ENCODE results near the gene GABPA.
"Not testable (repeated sequence)": the region's sequence is repeated elsewhere in the genome, so short reads cannot be mapped to it uniquely, and the experiment has no call there.

The GABPA gene

DNA sequence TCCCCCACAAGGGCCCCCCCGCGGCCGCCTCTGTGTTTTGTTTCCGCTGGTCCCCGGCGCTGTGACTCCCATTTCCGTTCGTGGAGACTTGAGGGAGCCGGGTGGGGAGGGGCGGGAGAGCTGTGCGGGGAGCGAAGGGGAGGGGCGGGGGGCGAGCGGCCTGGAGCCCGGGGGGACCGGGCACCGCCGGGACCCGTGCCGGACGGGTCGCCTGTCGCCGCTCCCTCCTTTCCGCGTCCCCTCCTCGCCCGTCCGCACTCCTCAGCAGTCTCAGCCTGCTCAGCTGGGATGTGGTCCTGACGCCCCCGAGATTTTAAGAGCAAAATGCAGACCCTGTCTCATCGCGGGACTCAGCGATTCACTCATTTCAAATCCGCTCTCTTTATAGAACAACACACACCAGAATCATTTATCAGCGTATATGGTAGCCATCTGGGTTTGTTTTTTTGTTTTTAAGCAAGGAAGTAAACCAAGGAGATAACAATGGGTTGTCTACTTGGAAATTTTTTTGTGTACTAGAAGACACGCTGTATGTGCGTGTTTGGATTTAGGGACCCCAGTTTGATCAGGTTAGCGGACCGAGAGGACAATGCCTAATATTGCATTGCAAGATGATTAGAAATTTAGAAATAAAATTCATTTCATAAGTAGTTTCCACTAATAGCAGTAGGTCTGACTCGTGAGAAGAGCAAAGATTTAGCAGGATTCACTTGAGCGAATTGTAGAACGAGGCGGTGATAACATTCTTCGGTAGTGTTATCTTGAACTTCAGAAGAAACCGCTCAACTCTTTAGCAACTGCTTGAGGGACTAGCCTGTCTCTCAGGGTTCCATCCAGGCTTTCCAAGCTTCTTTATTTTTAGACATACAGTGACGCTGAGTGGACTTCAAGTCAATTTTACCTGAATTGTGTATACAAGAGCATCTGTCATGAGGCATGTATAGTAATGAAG is 1.1 kb downstream of the GABPA start:
- peak; percentile 41 for DNase-seq (ENCODE audit: low read depth)

DNA sequence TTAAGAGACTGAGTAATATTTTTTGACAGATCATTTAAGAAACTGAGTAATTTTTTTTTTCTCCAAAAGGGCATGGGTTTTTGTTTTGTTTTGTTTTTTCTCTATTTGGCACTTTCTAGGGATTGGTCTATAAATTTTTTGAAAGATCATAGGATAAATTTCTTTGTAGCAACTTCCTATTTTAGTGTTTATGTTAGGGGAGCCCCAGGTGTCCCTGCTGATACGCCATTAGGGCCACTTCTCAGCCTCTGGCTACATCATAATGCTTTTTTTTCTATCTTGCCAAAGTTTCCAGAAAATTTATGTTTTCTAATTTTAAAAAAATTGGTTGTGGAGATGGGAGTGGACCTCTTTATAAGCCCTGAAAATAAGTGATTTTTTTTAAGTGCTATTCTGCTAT is 2.6 kb downstream of the GABPA start:
- no peak for DNase-seq (ENCODE audit: low read depth)
- no peak overlapping the region for H3K4me3 ChIP-seq (ENCODE audit: low read depth, low read length)

More for the DNA sequence above, 1.1 kb downstream of the GABPA start:
- peak overlapping the region; percentile 69 for H3K4me3 ChIP-seq (ENCODE audit: low read depth, low read length)

DNA sequence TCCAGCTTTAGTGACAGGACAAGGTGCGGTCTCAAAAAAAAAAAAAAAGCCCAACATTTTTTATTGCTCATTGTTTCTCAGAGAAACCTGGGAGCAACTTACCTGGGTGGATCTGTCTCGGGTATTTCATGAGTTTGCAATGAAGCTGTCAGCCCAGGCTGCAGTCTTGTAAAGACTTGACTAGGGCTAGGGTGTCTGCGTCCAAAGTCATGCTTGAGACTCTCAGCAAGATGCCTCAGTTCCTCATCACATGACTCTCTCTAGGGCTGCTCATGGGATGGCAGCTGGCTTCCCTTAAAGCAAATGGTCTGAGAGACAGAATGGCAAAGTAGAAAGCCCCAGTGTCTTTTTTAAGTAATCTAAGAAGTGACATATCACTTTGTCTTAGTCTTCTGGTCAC is 8.1 kb downstream of the GABPA start:
- H3K4me3 ChIP-seq (ENCODE audit: low read depth, low read length), result no peak overlapping the region
- no peak for DNase-seq (ENCODE audit: low read depth)

DNA sequence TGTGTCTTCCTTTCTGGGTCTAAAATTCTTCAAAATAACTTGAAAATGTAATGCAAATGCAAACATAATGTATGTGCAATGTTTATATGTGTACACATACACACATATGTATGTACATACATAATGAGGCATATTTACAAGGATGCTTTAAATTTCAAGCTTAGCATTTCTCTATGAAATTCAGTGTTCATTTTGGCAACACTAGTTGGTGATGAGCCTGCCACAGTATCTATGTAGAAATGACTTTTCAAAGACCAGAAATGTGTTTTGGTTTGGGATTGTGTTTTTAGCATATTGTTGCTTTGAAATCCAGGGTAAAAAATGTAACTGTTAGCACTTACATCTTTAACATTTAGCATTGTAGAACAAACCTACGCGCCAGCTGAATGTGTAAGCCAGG is 10.1 kb downstream of the GABPA start:
- no peak overlapping the region for H3K4me3 ChIP-seq (ENCODE audit: low read depth, low read length)
- DNase-seq (ENCODE audit: low read depth), result no peak

DNA sequence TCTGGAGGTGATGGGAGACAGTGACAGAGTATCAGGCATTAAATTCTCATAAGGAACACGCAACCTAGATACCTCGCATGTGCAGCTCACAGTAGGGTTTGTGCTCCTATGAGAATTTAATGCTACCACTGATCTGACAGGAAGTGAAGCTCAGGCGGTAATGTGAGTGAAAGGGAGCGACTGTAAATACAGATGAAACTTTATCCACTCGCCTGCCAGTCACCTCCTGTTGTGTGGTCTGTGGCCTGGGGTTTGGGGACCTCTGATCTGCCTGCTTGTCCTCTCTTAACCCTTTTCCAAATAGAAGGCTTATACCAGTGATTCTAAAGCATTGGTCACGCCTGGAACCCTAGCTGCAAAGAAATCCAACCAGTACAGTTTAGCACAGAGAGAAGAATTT is 15.3 kb downstream of the GABPA start:
- no peak overlapping the region for H3K4me3 ChIP-seq (ENCODE audit: low read depth, low read length)
- DNase-seq (ENCODE audit: low read depth), result no peak

DNA sequence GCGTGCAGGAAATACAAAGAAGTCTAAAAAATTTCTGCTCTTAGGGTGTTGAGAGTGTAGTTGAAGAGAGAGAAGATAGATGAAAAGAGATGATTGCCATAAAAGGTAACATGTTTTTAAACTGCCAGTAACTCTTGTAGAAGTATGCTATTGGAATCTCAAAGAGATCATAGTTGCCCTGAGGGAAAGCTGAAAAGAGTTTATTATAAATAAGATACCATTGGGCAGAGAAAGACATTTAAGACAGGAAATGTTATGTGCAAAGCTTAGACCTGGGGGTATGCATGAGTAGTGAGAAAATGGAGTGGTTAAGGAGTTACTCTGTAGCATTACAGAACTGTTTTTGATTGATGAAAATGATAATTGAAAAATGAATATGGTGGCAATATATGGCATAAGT is 17.6 kb downstream of the GABPA start:
- DNase-seq (ENCODE audit: low read depth), result no peak
- H3K4me3 ChIP-seq (ENCODE audit: low read depth, low read length), result no peak overlapping the region

DNA sequence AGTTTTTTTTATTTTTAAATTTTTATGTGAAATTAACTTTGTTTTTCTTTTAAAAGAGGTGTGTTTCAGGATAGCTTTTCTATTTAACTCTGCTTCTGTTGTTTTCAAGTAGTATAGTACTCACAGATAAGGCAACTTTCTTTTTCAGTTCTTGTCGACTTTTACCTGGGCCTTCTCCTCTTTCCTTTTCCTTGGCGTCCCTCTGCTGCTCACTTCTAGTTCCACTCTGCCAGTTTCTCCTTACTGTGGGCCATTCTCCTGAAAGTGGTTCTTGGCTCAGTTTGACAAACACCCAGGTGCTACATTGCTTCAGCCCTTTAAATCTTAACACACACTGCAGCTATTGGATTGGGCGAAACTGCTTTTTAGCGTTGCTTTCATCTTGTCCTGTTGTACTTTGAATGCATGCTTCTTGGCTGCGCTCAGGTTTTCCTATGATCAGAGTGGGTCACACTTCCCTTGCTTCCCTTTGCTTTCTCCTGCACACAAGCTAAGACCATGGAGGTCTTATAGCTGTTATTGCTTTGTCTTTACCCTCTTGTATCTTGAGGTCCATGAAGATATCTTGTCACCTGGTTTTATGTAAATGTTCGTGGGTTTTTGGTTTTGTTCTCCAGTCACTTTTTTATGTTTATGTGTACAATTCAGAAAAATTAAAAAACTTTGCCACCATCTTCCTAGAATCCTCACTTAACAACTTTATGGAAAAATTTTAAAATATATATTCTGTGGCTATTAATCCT is 21.6 kb downstream of the GABPA start:
- H3K4me3 ChIP-seq (ENCODE audit: low read depth, low read length), result no peak overlapping the region
- no peak for DNase-seq (ENCODE audit: low read depth)

DNA sequence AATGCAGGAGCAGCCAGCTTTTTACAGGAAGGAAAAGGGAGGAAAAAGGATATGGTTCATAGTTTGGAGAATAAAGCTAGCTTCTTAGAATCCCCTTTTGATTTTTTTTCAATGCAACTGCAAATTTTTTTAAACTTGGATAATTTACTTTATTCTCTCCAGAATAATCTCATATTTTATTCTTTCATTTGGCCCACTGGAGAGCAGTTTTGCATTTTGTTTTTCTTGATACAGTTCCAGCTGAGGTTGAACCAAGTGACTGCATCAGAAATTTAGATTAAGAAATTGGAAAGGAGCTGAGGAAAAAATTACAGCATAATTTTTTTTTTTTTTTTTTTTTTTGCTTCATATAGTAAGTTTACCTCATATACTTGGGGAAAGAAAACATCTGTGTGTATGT is 22.8 kb downstream of the GABPA start:
- no peak overlapping the region for H3K4me3 ChIP-seq (ENCODE audit: low read depth, low read length)
- DNase-seq (ENCODE audit: low read depth), result no peak

DNA sequence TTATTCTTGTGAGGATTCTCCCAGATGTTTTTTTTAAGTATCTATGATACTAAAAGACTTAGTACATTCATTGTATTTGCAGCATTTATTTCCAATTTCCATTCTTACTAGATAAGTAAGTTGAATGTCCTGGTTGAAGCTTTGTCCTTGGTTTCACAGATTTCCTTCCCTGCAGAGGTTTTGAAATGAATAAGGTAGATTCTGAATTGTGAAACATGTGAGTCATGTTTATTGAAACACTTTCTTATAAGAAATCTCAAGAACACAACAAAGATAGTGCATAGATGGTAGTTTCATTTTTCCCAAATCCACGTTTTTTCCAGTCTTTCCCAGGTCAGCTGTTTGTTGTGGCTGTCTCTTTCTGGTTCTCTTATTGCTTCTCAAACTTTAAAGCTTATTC is 24.8 kb downstream of the GABPA start:
- no peak overlapping the region for H3K4me3 ChIP-seq (ENCODE audit: low read depth, low read length)
- DNase-seq (ENCODE audit: low read depth), result no peak

DNA sequence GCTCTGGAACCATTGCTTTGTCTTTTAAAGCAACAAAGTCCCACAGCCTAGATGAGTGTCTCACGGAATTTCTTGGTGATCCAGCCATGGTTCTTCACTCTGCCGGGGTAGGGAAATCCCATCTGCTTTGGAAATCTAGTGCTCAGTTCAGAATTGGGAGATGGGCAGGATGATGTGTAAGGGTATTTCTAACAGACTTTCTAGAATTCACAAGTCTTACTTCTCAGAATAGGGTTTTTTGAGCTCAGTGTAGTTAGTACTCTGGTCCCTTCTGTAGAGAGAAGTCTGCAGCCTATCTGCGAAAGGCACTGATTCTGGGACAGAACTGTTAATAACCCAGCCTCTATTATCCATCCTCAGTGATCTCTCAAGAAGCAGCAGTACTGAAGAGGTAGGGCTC is 25.3 kb downstream of the GABPA start:
- no peak for DNase-seq (ENCODE audit: low read depth)
- no peak overlapping the region for H3K4me3 ChIP-seq (ENCODE audit: low read depth, low read length)

DNA sequence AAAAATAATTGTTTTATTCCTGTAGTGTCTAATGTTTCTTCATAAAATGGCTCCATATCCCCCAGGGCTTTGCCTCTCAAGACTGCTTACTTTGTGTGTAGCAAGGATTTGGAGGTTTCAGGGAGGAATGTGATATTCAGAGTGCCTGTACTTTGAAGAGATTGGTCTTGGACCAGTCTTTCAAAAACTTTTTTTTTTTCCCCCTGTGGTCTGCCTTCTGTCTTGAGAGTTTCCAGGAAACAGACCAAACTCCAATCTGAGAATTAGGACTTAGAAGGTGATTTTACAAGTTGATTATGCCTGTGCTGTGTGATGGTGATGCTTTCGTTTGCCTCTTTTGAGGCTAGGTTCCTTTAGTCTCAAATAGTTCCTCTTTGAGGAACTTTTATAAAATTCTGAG is 25.9 kb downstream of the GABPA start:
- H3K4me3 ChIP-seq (ENCODE audit: low read depth, low read length), result no peak overlapping the region
- DNase-seq (ENCODE audit: low read depth), result no peak

DNA sequence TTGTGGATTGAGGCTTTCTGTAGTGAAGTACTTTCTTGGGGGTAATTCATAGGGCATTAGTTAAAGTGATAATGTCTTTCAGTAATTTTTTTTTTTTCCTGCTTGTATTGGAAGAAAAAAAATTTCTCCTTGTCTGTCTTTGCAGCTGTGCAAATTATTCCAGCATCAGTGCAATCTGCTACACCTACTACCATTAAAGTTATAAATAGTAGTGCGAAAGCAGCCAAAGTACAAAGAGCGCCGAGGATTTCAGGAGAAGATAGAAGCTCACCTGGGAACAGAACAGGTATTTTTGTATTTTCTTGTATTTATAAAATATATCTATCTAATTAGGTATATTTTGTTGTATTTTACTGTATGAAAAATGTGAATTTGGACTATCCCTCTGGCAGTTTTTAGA is 29.3 kb downstream of the GABPA start:
- DNase-seq (ENCODE audit: low read depth), result no peak
- H3K4me3 ChIP-seq (ENCODE audit: low read depth, low read length), result no peak overlapping the region

DNA sequence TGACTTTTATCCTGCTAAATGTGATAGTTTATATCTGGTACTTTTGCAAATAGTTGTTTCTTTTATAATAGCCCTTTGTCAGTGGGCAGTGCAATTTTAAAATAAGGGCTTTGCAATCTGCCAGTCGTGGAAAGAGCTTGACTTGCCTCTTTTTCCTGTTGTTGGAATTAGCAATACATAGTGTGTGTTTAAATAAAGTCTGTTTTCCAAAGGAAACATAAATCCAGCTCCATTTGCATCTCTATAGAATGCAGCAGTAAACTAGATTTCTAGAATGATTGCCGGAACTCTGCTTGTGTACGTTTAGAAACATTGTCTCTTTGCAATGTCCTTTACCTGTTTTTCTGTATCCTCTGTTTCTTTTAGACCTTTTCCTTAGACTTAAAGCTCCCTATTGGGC is 33.1 kb downstream of the GABPA start:
- no peak overlapping the region for H3K4me3 ChIP-seq (ENCODE audit: low read depth, low read length)
- no peak for DNase-seq (ENCODE audit: low read depth)

DNA sequence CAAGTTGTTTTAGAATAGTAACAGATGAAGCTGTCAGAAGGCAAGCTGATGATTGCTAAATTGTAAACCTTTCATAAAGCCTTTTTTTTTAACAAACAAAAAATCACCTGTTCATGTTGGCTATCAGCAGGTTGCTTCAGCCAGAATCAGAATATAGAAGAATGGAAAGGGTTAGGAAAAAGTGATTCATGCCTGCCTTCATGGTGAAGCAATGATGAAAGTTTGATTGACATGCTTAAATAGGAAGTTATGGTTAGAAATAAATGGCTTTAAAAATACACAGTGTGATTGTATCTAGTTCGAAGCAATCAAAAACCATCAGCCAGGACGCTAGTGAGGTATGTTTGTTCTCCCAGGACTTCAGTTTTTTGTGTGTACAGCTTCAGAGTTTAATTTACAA is 37.9 kb downstream of the GABPA start:
- H3K4me3 ChIP-seq (ENCODE audit: low read depth, low read length), result no peak overlapping the region
- DNase-seq (ENCODE audit: low read depth), result no peak

DNA sequence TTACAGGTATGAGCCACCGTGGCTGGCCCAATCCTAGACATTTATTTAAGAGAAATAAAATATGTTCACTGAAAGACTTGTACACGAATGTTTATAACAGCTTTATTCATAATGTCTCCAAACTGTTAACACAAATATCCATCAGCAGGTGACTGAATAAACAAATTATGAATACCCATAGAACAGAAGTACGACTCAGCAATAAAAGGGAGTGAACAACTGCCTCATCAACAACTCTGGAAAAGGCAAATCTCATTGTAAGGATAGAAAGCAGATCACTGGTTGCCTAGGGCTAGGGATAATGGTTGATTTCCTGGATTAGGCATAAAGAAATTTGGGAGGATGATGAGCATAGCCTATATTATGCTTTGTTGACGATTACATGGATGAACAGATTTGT is 41.7 kb downstream of the GABPA start:
- no peak overlapping the region for H3K4me3 ChIP-seq (ENCODE audit: low read depth, low read length)
- no peak for DNase-seq (ENCODE audit: low read depth)

DNA sequence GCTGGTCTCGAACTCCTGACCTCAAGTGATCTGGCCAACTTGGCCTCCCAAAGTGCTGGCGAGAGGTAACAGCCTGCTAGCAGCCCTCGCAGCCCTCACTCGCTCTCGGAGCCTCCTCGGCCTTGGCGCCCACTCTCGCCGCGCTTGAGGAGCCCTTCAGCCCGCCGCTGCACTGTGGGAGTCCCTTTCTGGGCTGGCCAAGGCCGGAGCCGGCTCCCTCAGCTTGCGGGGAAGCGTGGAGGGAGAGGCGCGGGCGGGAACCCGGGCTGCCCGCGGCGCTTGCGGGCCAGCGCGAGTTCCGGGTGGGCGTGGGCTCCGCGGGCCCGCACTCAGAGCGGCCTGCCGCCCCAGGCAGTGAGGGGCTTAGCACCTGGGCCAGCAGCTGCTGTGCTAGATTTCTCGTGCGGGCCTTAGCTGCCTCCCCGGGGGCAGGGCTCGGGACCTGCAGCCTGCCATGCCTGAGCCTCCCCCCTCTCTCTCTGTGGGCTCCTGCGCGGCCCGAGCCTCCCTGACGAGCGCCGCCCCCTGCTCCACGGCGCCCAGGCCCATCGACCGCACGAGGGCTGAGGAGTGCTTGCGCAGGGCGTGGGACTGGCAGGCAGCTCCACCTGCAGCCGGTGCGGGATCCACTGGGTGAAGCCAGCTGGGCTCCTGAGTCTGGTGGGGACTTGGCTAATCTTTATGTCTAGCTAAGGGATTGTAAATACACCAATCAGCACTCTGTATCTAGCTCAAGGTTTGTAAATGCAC is 43.5 kb downstream of the GABPA start:
- not testable (repeated sequence) for DNase-seq (ENCODE audit: low read depth); H3K4me3 ChIP-seq (ENCODE audit: low read depth, low read length)

DNA sequence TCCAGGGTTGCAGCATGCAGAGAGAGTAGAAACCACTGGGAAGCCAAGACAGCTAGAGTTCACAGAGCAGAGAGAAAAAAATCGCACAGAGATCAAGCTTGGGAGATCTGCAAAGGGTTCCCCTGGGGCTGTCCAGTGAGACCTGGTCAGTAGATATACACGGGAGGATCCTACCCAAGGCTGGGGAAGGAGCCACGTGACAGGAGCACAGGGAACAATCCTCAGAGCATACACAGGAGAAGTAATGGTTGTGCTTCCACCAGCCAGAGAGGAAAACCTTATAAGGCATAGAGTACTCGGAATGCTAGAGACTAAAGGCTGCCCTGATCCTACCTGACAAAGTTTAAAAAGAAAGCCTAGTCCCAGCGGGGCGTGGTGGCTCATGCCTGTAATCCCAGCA is 53.9 kb downstream of the GABPA start:
- no peak overlapping the region for H3K4me3 ChIP-seq (ENCODE audit: low read depth, low read length)
- no peak for DNase-seq (ENCODE audit: low read depth)

DNA sequence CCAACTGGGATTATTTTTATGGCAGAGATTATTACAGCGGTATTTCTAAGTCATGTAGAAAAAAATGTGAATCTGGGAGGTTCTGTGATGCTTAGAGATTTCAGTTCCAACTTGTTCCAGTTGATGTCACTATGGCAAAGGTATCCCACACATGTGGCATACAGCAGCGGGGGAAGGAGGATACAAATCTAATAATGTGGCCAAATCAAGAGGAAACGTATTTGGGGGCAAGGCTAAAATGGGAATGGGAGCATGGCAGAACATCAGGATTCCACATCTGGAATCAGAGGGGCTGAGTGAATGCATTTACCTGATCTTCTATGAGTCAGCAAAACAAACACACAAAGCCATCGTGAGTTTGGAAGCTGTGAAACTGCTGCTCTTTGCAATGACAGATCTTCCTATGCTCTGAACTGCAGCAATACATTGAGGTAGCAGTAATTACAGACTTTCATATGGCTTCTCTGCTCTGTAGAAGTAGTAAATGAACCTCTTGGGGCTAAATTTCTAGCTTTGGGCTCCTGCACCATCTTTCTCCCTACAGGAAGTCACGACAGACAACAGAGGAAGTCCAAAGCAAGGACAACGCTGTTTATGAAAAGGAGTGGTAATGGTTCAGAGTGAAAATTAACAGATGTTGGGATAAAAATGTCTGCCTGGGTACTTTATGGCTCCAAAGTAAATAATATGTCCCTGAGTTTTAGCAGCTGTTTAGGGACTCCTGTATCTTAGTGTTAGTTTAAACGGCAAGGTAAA is 55.5 kb downstream of the GABPA start:
- DNase-seq (ENCODE audit: low read depth), result peak; percentile 7
- H3K4me3 ChIP-seq (ENCODE audit: low read depth, low read length), result peak overlapping the region; percentile 25

DNA sequence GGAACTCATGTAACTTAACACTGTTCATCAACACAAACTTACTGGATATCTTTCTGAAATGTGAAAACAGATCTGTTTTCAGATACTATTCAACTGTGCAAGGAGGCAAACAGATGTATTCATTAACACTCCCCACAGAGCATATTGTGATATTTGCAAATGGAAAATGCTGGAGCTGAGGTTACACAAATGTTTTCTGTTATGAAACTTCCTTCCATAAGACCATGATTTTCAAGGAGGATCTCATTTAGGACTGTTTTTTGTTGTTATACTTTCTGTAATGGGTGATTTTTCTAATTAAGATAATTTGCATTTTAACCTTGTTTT is 56.1 kb downstream of the GABPA start:
- H3K4me3 ChIP-seq (ENCODE audit: low read depth, low read length), result peak overlapping the region; percentile 25
- DNase-seq (ENCODE audit: low read depth), result no peak

DNA sequence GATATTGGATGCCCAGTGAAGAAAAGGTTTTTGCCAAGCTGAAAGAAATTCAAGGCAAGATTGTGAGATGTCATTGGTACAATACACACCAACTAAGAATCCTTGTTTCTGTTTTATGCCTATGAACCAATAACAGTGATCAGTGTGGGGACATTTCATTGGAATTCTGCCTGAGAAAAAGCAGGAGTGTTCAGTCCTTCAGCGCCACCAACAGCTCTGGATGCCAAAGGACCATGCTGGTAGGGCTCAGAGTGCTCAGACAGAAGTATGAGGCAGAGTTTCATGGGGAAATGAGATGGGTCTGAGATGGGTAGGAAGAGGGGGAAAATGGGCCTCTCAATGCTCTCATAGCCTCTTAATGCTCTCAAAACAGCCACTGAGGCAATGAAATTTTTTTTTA is 56.5 kb downstream of the GABPA start:
- no peak for DNase-seq (ENCODE audit: low read depth)
- no peak overlapping the region for H3K4me3 ChIP-seq (ENCODE audit: low read depth, low read length)

All from skeletal muscle cell (primary cell).